ENCODE measurements around the gene LRWD1. TPM values are rescaled to one million over a fixed set of nuclear protein-coding genes. Genes with fewer than 3 reads are reported as not detected.
A peak's percentile ranks its signal among the peaks of the same experiment; 100 is the strongest.

LRWD1 gene
- total and polyA plus RNA-seq, 9 of the 15 experiments (the other 6 are each of a cell fraction or from before 2014, with no cell fraction given), result 0.61 to 66.0 (median 33.2) TPM

DNA sequence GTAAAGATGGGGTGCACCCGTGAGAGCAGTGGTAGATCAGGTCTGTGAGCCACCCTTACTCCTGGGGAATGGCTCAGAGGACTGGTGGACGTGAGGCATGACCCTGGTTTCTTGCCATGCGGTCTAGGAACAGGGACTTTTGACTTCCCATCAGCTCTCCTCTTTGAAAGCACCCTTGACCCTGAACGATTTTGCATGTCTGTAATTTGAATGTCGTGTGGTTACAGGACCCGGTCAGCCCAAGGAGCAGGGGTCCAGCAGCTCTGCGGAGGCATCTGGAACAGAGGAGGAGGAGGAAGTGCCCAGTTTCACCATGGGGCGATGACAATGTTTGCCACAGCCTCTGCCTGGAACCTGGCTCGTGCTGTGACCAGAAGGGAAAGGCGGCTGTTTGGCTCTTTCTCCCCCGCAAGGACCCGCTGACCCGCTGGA lies 40.0 kb upstream of the LRWD1 start:
- DNase-seq (ENCODE audit: extremely low read depth in 1 of 4, low spot score in 3 of 4) (no peak), FAIRE-seq (no peak), ATAC-seq (no peak)
- Histone ChIP-seq H3K36me3 (ENCODE audit: control insufficient read depth, insufficient read depth, low read length) (peaks cover 68% of the 10 kb centered on the region), H4K20me1 (replicated peaks; ENCODE audit: control insufficient read depth, insufficient read depth, low read length) (no peaks in the 10 kb centered on the region), H3K27ac (ENCODE audit: extremely low read depth, low read depth, low read length) (no peak overlapping the region), H3K79me2 (ENCODE audit: control insufficient read depth, insufficient read depth, low read length) (no peaks in the 10 kb centered on the region), H3K27me3 (ENCODE audit: control insufficient read depth in 2 of 2, insufficient read depth in 2 of 2, low read length in 2 of 2) (no peaks in the 10 kb centered on the region), H3K9me1 (ENCODE audit: control insufficient read depth, insufficient read depth, low read length) (peaks cover 3% of the 10 kb centered on the region), H3K4me3 (no peak overlapping the region), H3K9ac (ENCODE audit: insufficient read depth in 1 of 2, low read depth in 2 of 2, low read length in 2 of 2) (no peak overlapping the region), H3K4me1 (replicated peaks in 1 of 2; ENCODE audit: control insufficient read depth in 2 of 2, insufficient read depth in 2 of 2, low read length in 2 of 2) (peaks cover 20 to 47% of the 10 kb centered on the region in 2 experiments), H3K4me2 (ENCODE audit: insufficient read depth, low read length) (no peak overlapping the region), H3K9me3 (replicated peaks; ENCODE audit: control insufficient read depth, insufficient read depth, low read depth, low read length) (no peaks in the 10 kb centered on the region), H2AFZ (ENCODE audit: low read depth, low read length) (no peak overlapping the region)
- ChIA-PET POLR2A (no interaction called here), CTCF (ENCODE audit: low intra/inter-chr PET ratio) (no interaction called here)
- no TSS peak for BruUV-seq (replicated peaks)
- intact Hi-C loops (cut with micrococcal nuclease), result no loop called here
- 81% methylated on average over 12 of the region's 13 CpGs for WGBS (ENCODE audit: insufficient coverage, low coverage, missing lambda C conversion rate)
- TF ChIP-seq HNRNPL (IDR thresholded peaks at IDR 0.05; ENCODE audit: low read depth, low read length), result no peak
- in situ Hi-C loops (cut with MboI), result no loop called here

DNA sequence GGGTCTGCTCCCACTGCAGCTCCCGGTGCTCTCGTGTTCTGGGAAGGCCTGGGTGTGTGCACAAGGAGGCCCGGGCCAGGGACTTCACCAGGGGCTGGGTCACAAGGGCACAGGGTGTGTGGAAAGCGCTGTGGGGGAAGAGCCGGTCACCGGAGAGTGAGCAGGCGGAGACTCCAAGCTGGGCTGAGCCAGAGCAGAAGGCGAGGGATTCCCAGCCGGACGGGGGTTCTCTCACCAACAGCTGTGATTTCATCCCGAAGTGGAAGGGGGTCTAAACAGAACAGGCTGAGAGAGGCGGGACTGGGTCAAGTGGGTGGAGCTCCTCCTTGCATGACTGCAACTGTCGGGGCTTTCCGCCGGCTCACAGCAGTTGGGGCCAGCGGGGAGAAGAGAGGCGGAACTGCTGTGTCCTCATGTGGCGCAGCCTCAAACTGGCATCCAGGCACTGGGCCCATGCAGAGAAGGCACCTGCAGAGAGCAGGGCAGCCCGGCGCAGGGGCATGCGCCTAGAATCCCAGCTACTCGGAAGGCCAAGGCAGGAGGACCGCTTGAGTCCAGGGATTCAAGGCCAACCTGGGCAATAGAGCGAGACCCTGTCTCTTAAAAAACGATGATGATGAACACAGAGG lies 39.0 kb upstream of the LRWD1 start:
- CTCF ChIA-PET (ENCODE audit: low intra/inter-chr PET ratio), result no interaction called here
- Histone ChIP-seq H3K36me3 (ENCODE audit: control insufficient read depth, insufficient read depth, low read length) (peaks cover 59% of the 10 kb centered on the region), H3K4me3 (no peak overlapping the region), H3K4me2 (ENCODE audit: insufficient read depth, low read length) (no peak overlapping the region), H3K27ac (ENCODE audit: extremely low read depth, low read depth, low read length) (no peak overlapping the region), H2AFZ (ENCODE audit: low read depth, low read length) (no peak overlapping the region), H3K9ac (ENCODE audit: insufficient read depth in 1 of 2, low read depth in 2 of 2, low read length in 2 of 2) (peak overlapping the region in 1 of 2 experiments; percentile 47; a peak in 2 of 4 replicates), H3K9me3 (replicated peaks; ENCODE audit: control insufficient read depth, insufficient read depth, low read depth, low read length) (no peaks in the 10 kb centered on the region), H3K9me1 (ENCODE audit: control insufficient read depth, insufficient read depth, low read length) (peaks cover 3% of the 10 kb centered on the region), H3K79me2 (ENCODE audit: control insufficient read depth, insufficient read depth, low read length) (no peaks in the 10 kb centered on the region), H3K4me1 (replicated peaks in 1 of 2; ENCODE audit: control insufficient read depth in 2 of 2, insufficient read depth in 2 of 2, low read length in 2 of 2) (peaks cover 10 to 46% of the 10 kb centered on the region in 2 experiments), H4K20me1 (replicated peaks; ENCODE audit: control insufficient read depth, insufficient read depth, low read length) (no peaks in the 10 kb centered on the region), H3K27me3 (ENCODE audit: control insufficient read depth in 2 of 2, insufficient read depth in 2 of 2, low read length in 2 of 2) (no peaks in the 10 kb centered on the region)
- POLR2A ChIA-PET, result interaction anchor here (0.8 to 1.3 kb wide), 2 partner anchors 14 to 26 kb away, joined by 5 read pairs; no protein-coding TSS in a partner anchor
- in situ Hi-C loops (cut with MboI) (no loop called here), intact Hi-C loops (cut with micrococcal nuclease) (no loop called here)
- DNase-seq (ENCODE audit: extremely low read depth in 1 of 4, low spot score in 3 of 4) (no peak), FAIRE-seq (no peak), ATAC-seq (no peak)
- TSS peak; percentile 58 for BruUV-seq (replicated peaks)
- 92% methylated on average over 24 of the region's 25 CpGs for WGBS (ENCODE audit: insufficient coverage, low coverage, missing lambda C conversion rate)
- TF ChIP-seq LCOR (CRISPR knock-in tag; IDR thresholded peaks at IDR 0.05) (no peak), ZNF589 (CRISPR knock-in tag; IDR thresholded peaks at IDR 0.05; ENCODE audit: low read depth) (no peak), POLR2G (IDR thresholded peaks at IDR 0.05; ENCODE audit: low read depth, low read length) (peak; percentile 39; the same call in 1 of the 2 replicates), HNRNPH1 (optimal IDR thresholded peaks at IDR 0.05; ENCODE audit: low read depth, low read length) (no peak), SMARCA5 (IDR thresholded peaks at IDR 0.05) (no peak), SMAD4 (CRISPR knock-in tag; conservative IDR thresholded peaks at IDR 0.05) (no peak), TAF15 (IDR thresholded peaks at IDR 0.05; ENCODE audit: low read depth, low read length) (no peak)
- TF ChIP-seq, protein P1, sequence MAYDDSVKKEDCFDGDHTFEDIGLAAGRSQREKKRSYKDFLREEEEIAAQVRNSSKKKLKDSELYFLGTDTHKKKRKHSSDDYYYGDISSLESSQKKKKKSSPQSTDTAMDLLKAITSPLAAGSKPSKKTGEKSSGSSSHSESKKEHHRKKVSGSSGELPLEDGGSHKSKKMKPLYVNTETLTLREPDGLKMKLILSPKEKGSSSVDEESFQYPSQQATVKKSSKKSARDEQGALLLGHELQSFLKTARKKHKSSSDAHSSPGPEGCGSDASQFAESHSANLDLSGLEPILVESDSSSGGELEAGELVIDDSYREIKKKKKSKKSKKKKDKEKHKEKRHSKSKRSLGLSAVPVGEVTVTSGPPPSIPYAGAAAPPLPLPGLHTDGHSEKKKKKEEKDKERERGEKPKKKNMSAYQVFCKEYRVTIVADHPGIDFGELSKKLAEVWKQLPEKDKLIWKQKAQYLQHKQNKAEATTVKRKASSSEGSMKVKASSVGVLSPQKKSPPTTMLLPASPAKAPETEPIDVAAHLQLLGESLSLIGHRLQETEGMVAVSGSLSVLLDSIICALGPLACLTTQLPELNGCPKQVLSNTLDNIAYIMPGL (CRISPR knock-in tag; IDR thresholded peaks at IDR 0.05), result no peak
- TF ChIP-seq, protein P2, sequence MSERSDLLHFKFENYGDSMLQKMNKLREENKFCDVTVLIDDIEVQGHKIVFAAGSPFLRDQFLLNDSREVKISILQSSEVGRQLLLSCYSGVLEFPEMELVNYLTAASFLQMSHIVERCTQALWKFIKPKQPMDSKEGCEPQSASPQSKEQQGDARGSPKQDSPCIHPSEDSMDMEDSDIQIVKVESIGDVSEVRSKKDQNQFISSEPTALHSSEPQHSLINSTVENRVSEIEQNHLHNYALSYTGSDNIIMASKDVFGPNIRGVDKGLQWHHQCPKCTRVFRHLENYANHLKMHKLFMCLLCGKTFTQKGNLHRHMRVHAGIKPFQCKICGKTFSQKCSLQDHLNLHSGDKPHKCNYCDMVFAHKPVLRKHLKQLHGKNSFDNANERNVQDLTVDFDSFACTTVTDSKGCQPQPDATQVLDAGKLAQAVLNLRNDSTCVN (CRISPR knock-in tag; IDR thresholded peaks at IDR 0.05), result no peak

All from K562 (cell line).